Esophagus muscularis mucosa (tissue), 4 donors: ENCODE data around the gene STAT3. TPM values are rescaled to one million over a fixed set of nuclear protein-coding genes. Genes with fewer than 3 reads are reported as not detected.
A peak's percentile ranks its signal among the peaks of the same experiment; 100 is the strongest.

Source experiments
- DNase-seq: peaks from one replicate; pipeline ENCODE4 v3.0.0-alpha.2; 2017; ENCODE audit errors: extremely low spot score
- H3K27ac ChIP-seq, 4 donors: fragments of 200-600 bp; sonication (generic); replicated peaks in 1 of 4; 1 replicate in 3 of 4; 2 replicates in 1 of 4; pipeline ENCODE4 v1.5.1; 2016 to 2019; ENCODE audit warnings: mild to moderate bottlenecking in 1 of 4
- H3K27me3 ChIP-seq, 4 donors: fragments of 200-600 bp; sonication (generic); one replicate each; pipeline versions ENCODE4 v1.5.1 to v1.6.0; 2016 to 2019
- H3K36me3 ChIP-seq, 4 donors: fragments of 200-600 bp; sonication (generic); one replicate each; pipeline ENCODE4 v1.5.1; 2016 to 2019
- H3K4me1 ChIP-seq, 4 donors: fragments of 200-600 bp; sonication (generic); one replicate each; pipeline ENCODE4 v1.5.1; 2016 to 2019
- H3K4me3 ChIP-seq, 4 donors: fragments of 200-600 bp; sonication (generic); 1 replicate in 2 of 4; 2 replicates in 2 of 4; pipeline ENCODE4 v1.5.1; 2016 to 2019; ENCODE audit warnings: mild to moderate bottlenecking in 4 of 4, moderate library complexity in 1 of 4
- H3K9me3 ChIP-seq, 4 donors: fragments of 200-600 bp; sonication (generic); 1 replicate in 3 of 4; 2 replicates in 1 of 4; pipeline ENCODE4 v1.5.1; 2016 to 2019
- CTCF ChIP-seq, 3 experiments: fragments of 200-600 bp in 2 of 3; fragments of 450-650 bp in 1 of 3; sonication (generic) in 2 of 3; IDR thresholded peaks; one replicate each; pipeline ENCODE4 v1.5.1; 2017 to 2019; ENCODE audit warnings: antibody characterized with exemption in 3 of 3, mild to moderate bottlenecking in 2 of 3, moderate library complexity in 1 of 3
- EP300 ChIP-seq: sonication (generic); formaldehyde crosslinking; IDR thresholded peaks from one replicate; pipeline ENCODE4 v1.6.1; 2017; ENCODE audit warnings: antibody characterized with exemption
- POLR2A ChIP-seq: fragments of 450-650 bp; IDR thresholded peaks from one replicate; pipeline ENCODE4 v1.6.1; 2017; ENCODE audit warnings: antibody characterized with exemption, moderate library complexity, mild to moderate bottlenecking, low read depth
- POLR2AphosphoS5 ChIP-seq, 2 donors: sonication (generic); formaldehyde crosslinking; IDR thresholded peaks; one replicate each; pipeline ENCODE4 v1.6.1; 2017; ENCODE audit warnings: antibody characterized with exemption in 2 of 2
- WGBS: methylation state at CpG from one replicate; pipeline ENCODE4 v1.1.5; 2018; 5-methylcytosine and 5-hydroxymethylcytosine counted together
- intact Hi-C: fragments of 100-400 bp; cut with DNase I; formaldehyde crosslinking; loops from one replicate; pipeline ENCODE4 v1.15.1; 2023
- total RNA-seq, 4 donors: library from RNA; depleted of rRNA; stranded (reverse); fragments of >200 nt; gene quantifications; one replicate each; pipeline versions ENCODE4 v1.1.0 to v1.2.1, GENCODE V29; 2016

The STAT3 gene
- total RNA-seq, 4 donors from 2014 or later: 137 to 260 (median 211) TPM

- H3K27ac ChIP-seq: peak overlapping the region in 1 of 4 donors; percentile 8
- WGBS: 65% methylated on average over 6 of the region's 6 CpGs
- peaks cover 22 to 72% (median 69%) of the 10 kb centered on the region in 4 donors for H3K4me1 ChIP-seq
- no peak for DNase-seq
- no peaks in the 10 kb centered on the region for H3K9me3 ChIP-seq
- TF ChIP-seq POLR2AphosphoS5 (IDR thresholded peaks at IDR 0.05): no peak
- no peak for TF ChIP-seq POLR2A
- TF ChIP-seq CTCF (IDR thresholded peaks at IDR 0.05): no peak
- TF ChIP-seq EP300: no peak
- no peak overlapping the region for H3K4me3 ChIP-seq
- H3K36me3 ChIP-seq: no peaks in the 10 kb centered on the region
- no peaks in the 10 kb centered on the region for H3K27me3 ChIP-seq
- intact Hi-C loops: no loop called here
These were observed 117.6 kb downstream of the STAT3 start for GRCh38 chr17:42270596-42270995.

- Histone ChIP-seq H3K36me3 (no peaks in the 10 kb centered on the region), H3K4me1 (peaks cover 21 to 68% (median 67%) of the 10 kb centered on the region in 4 donors), H3K27ac (no peak overlapping the region), H3K4me3 (no peak overlapping the region), H3K27me3 (no peaks in the 10 kb centered on the region), H3K9me3 (no peaks in the 10 kb centered on the region)
- WGBS: 82% methylated on average over 4 of the region's 4 CpGs
- intact Hi-C loops: no loop called here
- TF ChIP-seq POLR2AphosphoS5 (IDR thresholded peaks at IDR 0.05) (no peak), CTCF (IDR thresholded peaks at IDR 0.05) (no peak), POLR2A (no peak), EP300 (no peak)
- DNase-seq: no peak
These were observed 118.1 kb downstream of the STAT3 start for GRCh38 chr17:42270170-42270535.

- no peak for DNase-seq
- Histone ChIP-seq H3K36me3 (no peaks in the 10 kb centered on the region), H3K4me3 (no peak overlapping the region), H3K4me1 (peaks cover 7 to 51% (median 48%) of the 10 kb centered on the region in 4 donors), H3K27ac (no peak overlapping the region), H3K27me3 (no peaks in the 10 kb centered on the region), H3K9me3 (no peaks in the 10 kb centered on the region)
- WGBS: 91% methylated on average over 5 of the region's 5 CpGs
- intact Hi-C loops: no loop called here
- TF ChIP-seq POLR2AphosphoS5 (IDR thresholded peaks at IDR 0.05) (no peak), POLR2A (no peak), EP300 (no peak), CTCF (IDR thresholded peaks at IDR 0.05) (no peak)
These were observed 120.0 kb downstream of the STAT3 start for GRCh38 chr17:42268236-42268635.

GRCh38 chr17:42266918-42267766 lies 121.1 kb downstream of the STAT3 start:
- Histone ChIP-seq H3K4me1 (peaks cover 4 to 42% (median 37%) of the 10 kb centered on the region in 4 donors), H3K27me3 (no peaks in the 10 kb centered on the region), H3K4me3 (no peak overlapping the region), H3K27ac (no peak overlapping the region), H3K36me3 (no peaks in the 10 kb centered on the region), H3K9me3 (no peaks in the 10 kb centered on the region)
- WGBS: 72% methylated on average over 9 of the region's 9 CpGs
- intact Hi-C loops: no loop called here
- TF ChIP-seq POLR2AphosphoS5 (IDR thresholded peaks at IDR 0.05) (no peak), POLR2A (no peak), CTCF (IDR thresholded peaks at IDR 0.05) (no peak), EP300 (no peak)
- no peak for DNase-seq
